Glutamatergic neuron (in vitro differentiated cells): Measurements from ENCODE around the gene GRB14. TPM values are rescaled to one million over a fixed set of nuclear protein-coding genes. Genes with fewer than 3 reads are reported as not detected.

ENCODE experiments used
- DNase-seq: peaks from one replicate; pipeline ENCODE4 v3.0.0; 2022
- H3K27ac Mint-ChIP-seq: one replicate; pipeline ENCODE4 v1.8.0; 2020; ENCODE audit warnings: mild to moderate bottlenecking, mixed read lengths, inconsistent platforms; ENCODE audit not compliant: unreplicated experiment
- H3K27me3 Mint-ChIP-seq: one replicate; pipeline ENCODE4 v1.8.0; 2020; ENCODE audit warnings: mild to moderate bottlenecking, moderate library complexity, mixed read lengths, inconsistent platforms; ENCODE audit not compliant: unreplicated experiment
- H3K36me3 Mint-ChIP-seq: one replicate; pipeline ENCODE4 v1.8.0; 2020; ENCODE audit warnings: mild to moderate bottlenecking, mixed read lengths, inconsistent platforms; ENCODE audit not compliant: unreplicated experiment
- H3K4me1 Mint-ChIP-seq: one replicate; pipeline ENCODE4 v1.8.0; 2020; ENCODE audit warnings: mild to moderate bottlenecking, low read depth, mixed read lengths, inconsistent platforms; ENCODE audit not compliant: unreplicated experiment
- H3K4me3 Mint-ChIP-seq: one replicate; pipeline ENCODE4 v1.8.0; 2020; ENCODE audit warnings: mild to moderate bottlenecking, mixed read lengths, inconsistent platforms; ENCODE audit not compliant: unreplicated experiment
- H3K9me3 Mint-ChIP-seq: one replicate; pipeline ENCODE4 v1.8.0; 2020; ENCODE audit warnings: mild to moderate bottlenecking, moderate library complexity, mixed read lengths, inconsistent platforms; ENCODE audit not compliant: unreplicated experiment
- CTCF ChIP-seq: fragments of 200-600 bp; sonication (generic); IDR thresholded peaks from one replicate; pipeline ENCODE4 v1.5.0; 2021; ENCODE audit not compliant: partially characterized antibody, unreplicated experiment
- total RNA-seq: library from RNA; stranded (reverse); fragmentation: NEBNext Ultra II Directional; extraction: Animal tissue kit (Norgen Biotek cat#: 25700); gene quantifications from one replicate; pipeline ENCODE4 v1.2.1, GENCODE V29; 2021; ENCODE audit not compliant: unreplicated experiment

The GRB14 gene
- total RNA-seq, 1 donor from 2014 or later: 0.83 TPM

GRCh38 chr2:164447660-164448059 lies 173.6 kb downstream of the GRB14 start:
- Mint-ChIP-seq H3K4me1 (peaks cover 5% of the 10 kb centered on the region), H3K27me3 (no peaks in the 10 kb centered on the region), H3K4me3 (no peak overlapping the region), H3K9me3 (no peaks in the 10 kb centered on the region), H3K36me3 (no peaks in the 10 kb centered on the region), H3K27ac (no peak overlapping the region)
- no peak for DNase-seq
- TF ChIP-seq CTCF: no peak

Other genes with a start within 250 kb of the GRB14 start
- 0.91 TPM for gene COBLL1, start 220.3 kb upstream of the GRB14 start, total RNA-seq